ENCODE results near the gene SRRM1. TPM values are rescaled to one million over a fixed set of nuclear protein-coding genes. Genes with fewer than 3 reads are reported as not detected.

The SRRM1 gene
- total and polyA plus RNA-seq, 10 of the 15 experiments (the other 5 are each of a cell fraction or from before 2014, with no cell fraction given): 36.8 to 285 (median 126) TPM

- 42% methylated on average over 9 of the region's 9 CpGs for WGBS (ENCODE audit: insufficient coverage, insufficient replicate concordance, low lambda C conversion rate, missing lambda C conversion rate)
- in situ Hi-C loops (cut with MboI): no loop called here
- TF ChIP-seq NR2C1 (IDR thresholded peaks at IDR 0.05) (no peak), HDAC6 (IDR thresholded peaks at IDR 0.05; ENCODE audit: unreplicated experiment) (no peak), ATF3 (IDR thresholded peaks at IDR 0.05; ENCODE audit: borderline replicate concordance, extremely low read depth, low read depth, low read length) (no peak), PAX5 (IDR thresholded peaks at IDR 0.05; ENCODE audit: borderline replicate concordance, low read depth, low read length) (no peak), BCL3 (IDR thresholded peaks at IDR 0.05; ENCODE audit: borderline replicate concordance, insufficient read depth, low read depth, low read length, poor library complexity, severe bottlenecking) (no peak), CHD2 (IDR thresholded peaks at IDR 0.05; ENCODE audit: borderline replicate concordance, low read depth, low read length) (no peak), NR2C2 (IDR thresholded peaks at IDR 0.05; ENCODE audit: borderline replicate concordance, control insufficient read depth, insufficient read length, low read depth) (no peak), ELK1 (IDR thresholded peaks at IDR 0.05; ENCODE audit: low read depth, low read length) (no peak), RELA (IDR thresholded peaks at IDR 0.05; ENCODE audit: borderline replicate concordance, partially characterized antibody) (no peak), RCOR1 (conservative IDR thresholded peaks at IDR 0.05; ENCODE audit: low read depth, low read length) (no peak), IKZF2 (IDR thresholded peaks at IDR 0.05) (no peak), PBX3 (IDR thresholded peaks at IDR 0.05; ENCODE audit: insufficient replicate concordance, low read depth, low read length) (no peak), CTCF (IDR thresholded peaks at IDR 0.05 in 2 of 3, conservative IDR thresholded peaks at IDR 0.05 in 1 of 3; ENCODE audit: control insufficient read depth in 2 of 3, extremely low read depth in 1 of 3, insufficient read depth in 1 of 3, low read depth in 3 of 3, low read length in 3 of 3) (no peak), ATF2 (IDR thresholded peaks at IDR 0.05; ENCODE audit: low read length) (no peak), NFIC (IDR thresholded peaks at IDR 0.05; ENCODE audit: low read depth, low read length) (no peak), SMAD1 (IDR thresholded peaks at IDR 0.05; ENCODE audit: low read depth, partially characterized antibody) (no peak)
Observed at GRCh38 chr1:24596401-24596880, 46.7 kb upstream of the SRRM1 start.

More at GRCh38 chr1:24596401-24596880, 46.7 kb upstream of the SRRM1 start:
- POLR2A ChIA-PET: no interaction called here
- Histone ChIP-seq H3K27ac (ENCODE audit: control insufficient read depth, insufficient read depth) (no peak overlapping the region), H2AFZ (ENCODE audit: control insufficient read depth, low read depth, low read length) (no peak overlapping the region), H3K4me3 (no peak overlapping the region), H3K79me2 (ENCODE audit: control insufficient read depth, insufficient read depth, low read length) (no peaks in the 10 kb centered on the region), H3K36me3 (ENCODE audit: control insufficient read depth in 2 of 2, insufficient read depth in 2 of 2, low read length in 1 of 2) (no peaks in the 10 kb centered on the region), H3K4me2 (ENCODE audit: control insufficient read depth, insufficient read depth) (no peak overlapping the region), H3K4me1 (ENCODE audit: control insufficient read depth, insufficient read depth, low read length) (no peaks in the 10 kb centered on the region), H3K27me3 (replicated peaks in 1 of 2; ENCODE audit: control insufficient read depth in 2 of 2, insufficient read depth in 2 of 2, low read length in 1 of 2) (peaks cover 0 to 4% of the 10 kb centered on the region in 2 experiments; a peak in 2 of 4 replicates), H3K9me3 (replicated peaks; ENCODE audit: control insufficient read depth, insufficient read depth, low read length) (no peaks in the 10 kb centered on the region; the same call in 2 of the 3 replicates), H4K20me1 (ENCODE audit: control insufficient read depth, insufficient read depth) (no peaks in the 10 kb centered on the region), H3K9ac (ENCODE audit: control insufficient read depth, insufficient read depth, low read length) (no peak overlapping the region)
- ATAC-seq (no peak), DNase-seq (ENCODE audit: low read depth, low spot score) (no peak), FAIRE-seq (no peak)
- RAD21 ChIA-PET (ENCODE audit: unreplicated experiment): no interaction called here
- intact Hi-C loops (cut with micrococcal nuclease; ENCODE audit: unreplicated experiment): no loop called here
- SMC1A ChIA-PET (ENCODE audit: uncharacterized antibody, unreplicated experiment): interaction anchor here (0.6 to 1.6 kb wide), 2 partner anchors 29 to 234 kb away, joined by 4 to 6 read pairs; no protein-coding TSS in a partner anchor
- CTCF ChIA-PET: interaction anchor here (1.0 to 1.8 kb wide), 3 partner anchors 9 to 238 kb away, joined by 3 to 13 read pairs (median 4); no protein-coding TSS in a partner anchor
- no TSS peak for BruUV-seq (replicated peaks)
